Measurements from ENCODE around the gene PIGO.

The PIGO gene

GRCh38 chr9:35102769-35103659 lies 6.6 kb upstream of the PIGO start, which contains the start of gene STOML2:
Gene STOML2 (minus strand): TSS chr9:35103131. CDS start chr9:35103094, 37 bp downstream.
- peak within 1 kb of the TSS; percentile 76 for H3K4me3 ChIP-seq (ENCODE audit: low read depth, low read length)
- TF ChIP-seq CTCF (IDR thresholded peaks at IDR 0.05; ENCODE audit: low read depth, low read length, missing control alignments) = no peak
- in situ Hi-C loops (cut with HindIII; ENCODE audit: low sequenced_read_pairs) = no loop called here
- DNase-seq (ENCODE audit: low read depth) = peak; percentile 95

GRCh38 chr9:35102465-35102768 lies 6.0 kb upstream of the PIGO start:
- DNase-seq (ENCODE audit: low read depth) = no peak
- TF ChIP-seq CTCF (IDR thresholded peaks at IDR 0.05; ENCODE audit: low read depth, low read length, missing control alignments) = no peak
- peak overlapping the region; percentile 76 for H3K4me3 ChIP-seq (ENCODE audit: low read depth, low read length)
- in situ Hi-C loops (cut with HindIII; ENCODE audit: low sequenced_read_pairs) = no loop called here

- in situ Hi-C loops (cut with HindIII; ENCODE audit: low sequenced_read_pairs) = no loop called here
- no peak for TF ChIP-seq CTCF (IDR thresholded peaks at IDR 0.05; ENCODE audit: low read depth, low read length, missing control alignments)
- no peak for DNase-seq (ENCODE audit: low read depth)
- no peak overlapping the region for H3K4me3 ChIP-seq (ENCODE audit: low read depth, low read length)
These were observed 1.2 kb upstream of the PIGO start for GRCh38 chr9:35097573-35097972.

GRCh38 chr9:35091536-35091935 lies 4.9 kb downstream of the PIGO start:
- H3K4me3 ChIP-seq (ENCODE audit: low read depth, low read length) = no peak overlapping the region
- DNase-seq (ENCODE audit: low read depth) = no peak
- in situ Hi-C loops (cut with HindIII; ENCODE audit: low sequenced_read_pairs) = loop anchor here (5.0 kb wide), 1 partner anchor 89 kb away; no protein-coding TSS in a partner anchor
- no peak for TF ChIP-seq CTCF (IDR thresholded peaks at IDR 0.05; ENCODE audit: low read depth, low read length, missing control alignments)

GRCh38 chr9:35089434-35089833 lies 7.0 kb downstream of the PIGO start:
- no peak overlapping the region for H3K4me3 ChIP-seq (ENCODE audit: low read depth, low read length)
- in situ Hi-C loops (cut with HindIII; ENCODE audit: low sequenced_read_pairs) = no loop called here
- DNase-seq (ENCODE audit: low read depth) = no peak
- TF ChIP-seq CTCF (IDR thresholded peaks at IDR 0.05; ENCODE audit: low read depth, low read length, missing control alignments) = no peak

GRCh38 chr9:35085078-35085477 lies 11.3 kb downstream of the PIGO start:
- in situ Hi-C loops (cut with HindIII; ENCODE audit: low sequenced_read_pairs) = no loop called here
- no peak overlapping the region for H3K4me3 ChIP-seq (ENCODE audit: low read depth, low read length)
- DNase-seq (ENCODE audit: low read depth) = no peak
- TF ChIP-seq CTCF (IDR thresholded peaks at IDR 0.05; ENCODE audit: low read depth, low read length, missing control alignments) = no peak

Data from astrocyte of the cerebellum (primary cell).